ENCODE results near the gene TRIM29. TPM values are rescaled to one million over a fixed set of nuclear protein-coding genes. Genes with fewer than 3 reads are reported as not detected.
"Not testable (repeated sequence)": the region's sequence is repeated elsewhere in the genome, so short reads cannot be mapped to it uniquely, and the experiment has no call there.

TRIM29 gene
- total and polyA plus RNA-seq, 4 donors = 4.4 to 26.6 (median 16.9) TPM

DNA sequence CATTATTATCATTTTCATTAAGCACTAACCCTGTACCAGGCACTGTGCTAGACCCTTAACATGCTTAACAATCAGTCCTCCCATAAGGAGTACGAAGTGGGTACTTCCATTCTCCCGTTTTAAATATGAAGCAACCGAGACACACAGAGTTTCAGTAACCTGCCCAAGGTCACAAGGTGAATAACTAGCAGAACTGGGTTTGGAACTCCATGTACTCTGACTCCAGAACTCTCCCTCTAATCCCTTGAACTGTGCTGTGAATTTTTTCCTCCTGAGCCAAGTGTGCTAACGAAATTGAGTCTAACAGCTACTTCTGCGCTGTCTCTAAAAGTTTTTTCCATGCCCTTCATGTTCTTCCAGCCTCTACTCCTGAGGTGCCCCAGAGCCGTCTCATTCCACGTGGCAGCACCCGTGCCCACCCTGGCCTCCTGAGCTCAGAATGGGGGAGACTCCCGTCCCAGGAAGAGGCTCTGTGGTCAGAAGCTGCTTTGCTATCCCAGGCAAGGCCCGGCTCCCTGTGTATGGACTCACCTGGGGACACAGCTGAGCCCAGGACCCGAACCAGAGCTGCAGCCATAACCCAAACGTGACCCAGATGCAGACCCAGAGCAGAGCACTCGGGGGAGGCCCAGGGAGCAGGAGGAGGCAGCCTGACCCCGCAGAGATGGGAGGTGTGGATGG lies 8.6 kb upstream of the TRIM29 start:
- Histone ChIP-seq H3K4me1 (ENCODE audit: control insufficient read depth in 5 of 5, insufficient read depth in 5 of 5, low read length in 5 of 5) (no peaks in the 10 kb centered on the region), H3K4me3 (no peak overlapping the region), H3K9ac (ENCODE audit: insufficient read depth in 1 of 2, low read length in 2 of 2) (no peak overlapping the region), H3K27ac (ENCODE audit: low read depth in 1 of 2, low read length in 1 of 2) (no peak overlapping the region), H3K36me3 (ENCODE audit: control insufficient read depth in 4 of 4, insufficient read depth in 4 of 4, low read length in 4 of 4) (no peaks in the 10 kb centered on the region), H3K27me3 (ENCODE audit: control insufficient read depth in 3 of 3, insufficient read depth in 3 of 3, low read length in 2 of 3) (peaks cover 0 to 31% (median 9%) of the 10 kb centered on the region in 3 donors), H3K9me3 (ENCODE audit: control insufficient read depth in 4 of 4, insufficient read depth in 3 of 4, low read length in 3 of 4) (peaks cover 0 to 2% (median 0%) of the 10 kb centered on the region in 4 donors)
- TF ChIP-seq, protein P1, sequence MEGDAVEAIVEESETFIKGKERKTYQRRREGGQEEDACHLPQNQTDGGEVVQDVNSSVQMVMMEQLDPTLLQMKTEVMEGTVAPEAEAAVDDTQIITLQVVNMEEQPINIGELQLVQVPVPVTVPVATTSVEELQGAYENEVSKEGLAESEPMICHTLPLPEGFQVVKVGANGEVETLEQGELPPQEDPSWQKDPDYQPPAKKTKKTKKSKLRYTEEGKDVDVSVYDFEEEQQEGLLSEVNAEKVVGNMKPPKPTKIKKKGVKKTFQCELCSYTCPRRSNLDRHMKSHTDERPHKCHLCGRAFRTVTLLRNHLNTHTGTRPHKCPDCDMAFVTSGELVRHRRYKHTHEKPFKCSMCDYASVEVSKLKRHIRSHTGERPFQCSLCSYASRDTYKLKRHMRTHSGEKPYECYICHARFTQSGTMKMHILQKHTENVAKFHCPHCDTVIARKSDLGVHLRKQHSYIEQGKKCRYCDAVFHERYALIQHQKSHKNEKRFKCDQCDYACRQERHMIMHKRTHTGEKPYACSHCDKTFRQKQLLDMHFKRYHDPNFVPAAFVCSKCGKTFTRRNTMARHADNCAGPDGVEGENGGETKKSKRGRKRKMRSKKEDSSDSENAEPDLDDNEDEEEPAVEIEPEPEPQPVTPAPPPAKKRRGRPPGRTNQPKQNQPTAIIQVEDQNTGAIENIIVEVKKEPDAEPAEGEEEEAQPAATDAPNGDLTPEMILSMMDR (IDR thresholded peaks at IDR 0.05; ENCODE audit: control extremely low read depth, extremely low read depth) = no peak
- ATAC-seq (ENCODE audit: insufficient read depth, low FRiP score) (no peak), DNase-seq (no peak)
- 73 to 84% methylated on average over 14 of the region's 14 CpGs for WGBS, 2 donors

DNA sequence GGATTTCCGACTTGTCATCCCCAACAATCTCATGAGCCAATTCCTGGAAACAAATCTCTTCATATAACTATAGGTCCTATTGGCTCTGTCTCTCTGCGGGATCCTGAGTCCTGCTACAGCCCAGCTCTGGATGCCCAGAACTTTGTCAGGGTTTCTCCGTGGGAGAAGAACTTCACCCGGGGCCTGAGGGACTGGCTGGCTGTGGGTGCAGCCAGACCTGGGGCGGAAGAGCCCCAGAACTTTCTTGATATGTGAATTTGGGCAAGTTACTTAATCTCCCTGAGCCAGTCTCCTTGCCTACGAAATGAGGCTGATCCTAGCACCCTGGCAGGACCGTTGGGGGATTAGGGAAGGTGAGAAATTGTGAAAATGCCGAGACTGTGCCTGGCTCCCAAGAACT lies 6.6 kb upstream of the TRIM29 start:
- H3K9ac ChIP-seq (ENCODE audit: insufficient read depth in 1 of 2, low read length in 2 of 2) = no peak overlapping the region
- ATAC-seq (ENCODE audit: insufficient read depth, low FRiP score) = no peak
- 66 to 69% methylated on average over 8 of the region's 8 CpGs for WGBS, 2 donors
- H3K27ac ChIP-seq (ENCODE audit: low read depth in 1 of 2, low read length in 1 of 2) = no peak overlapping the region
- H3K36me3 ChIP-seq (ENCODE audit: control insufficient read depth in 4 of 4, insufficient read depth in 4 of 4, low read length in 4 of 4) = no peaks in the 10 kb centered on the region
- H3K9me3 ChIP-seq (ENCODE audit: control insufficient read depth in 4 of 4, insufficient read depth in 3 of 4, low read length in 3 of 4) = peaks cover 0 to 2% (median 0%) of the 10 kb centered on the region in 4 donors
- TF ChIP-seq, protein P1 (IDR thresholded peaks at IDR 0.05; ENCODE audit: control extremely low read depth, extremely low read depth) = no peak
- no peaks in the 10 kb centered on the region for H3K4me1 ChIP-seq (ENCODE audit: control insufficient read depth in 5 of 5, insufficient read depth in 5 of 5, low read length in 5 of 5)
- no peak for DNase-seq
- peaks cover 0 to 36% (median 13%) of the 10 kb centered on the region in 3 donors for H3K27me3 ChIP-seq (ENCODE audit: control insufficient read depth in 3 of 3, insufficient read depth in 3 of 3, low read length in 2 of 3)
- H3K4me3 ChIP-seq = no peak overlapping the region

DNA sequence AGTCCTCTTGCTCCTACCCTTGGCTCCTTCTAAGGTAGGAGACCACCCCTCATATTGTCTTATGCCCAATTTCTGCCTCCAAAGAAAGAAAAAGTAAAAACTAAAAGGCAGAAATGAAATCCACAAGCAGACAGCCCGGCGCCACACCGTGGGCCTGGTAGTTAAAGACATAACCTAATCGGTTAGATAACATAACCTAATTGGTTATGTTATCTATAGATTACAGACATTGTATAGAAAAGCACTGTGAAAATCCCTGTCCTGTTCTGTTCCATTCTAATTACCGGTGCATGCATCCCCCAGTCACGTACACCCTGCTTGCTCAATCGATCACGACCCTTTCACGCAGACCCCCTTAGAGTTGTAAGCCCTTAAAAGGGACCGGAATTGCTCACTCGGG lies 5.6 kb upstream of the TRIM29 start:
- H3K36me3 ChIP-seq (ENCODE audit: control insufficient read depth in 4 of 4, insufficient read depth in 4 of 4, low read length in 4 of 4); H3K4me1 ChIP-seq (ENCODE audit: control insufficient read depth in 5 of 5, insufficient read depth in 5 of 5, low read length in 5 of 5); H3K4me3 ChIP-seq; DNase-seq; H3K27ac ChIP-seq (ENCODE audit: low read depth in 1 of 2, low read length in 1 of 2); ATAC-seq (ENCODE audit: insufficient read depth, low FRiP score); H3K9ac ChIP-seq (ENCODE audit: insufficient read depth in 1 of 2, low read length in 2 of 2); H3K9me3 ChIP-seq (ENCODE audit: control insufficient read depth in 4 of 4, insufficient read depth in 3 of 4, low read length in 3 of 4): not testable (repeated sequence)
- 89 to 93% methylated on average over 11 of the region's 11 CpGs for WGBS, 2 donors
- H3K27me3 ChIP-seq (ENCODE audit: control insufficient read depth in 3 of 3, insufficient read depth in 3 of 3, low read length in 2 of 3) = peaks cover 0 to 27% (median 9%) of the 10 kb centered on the region in 3 donors

DNA sequence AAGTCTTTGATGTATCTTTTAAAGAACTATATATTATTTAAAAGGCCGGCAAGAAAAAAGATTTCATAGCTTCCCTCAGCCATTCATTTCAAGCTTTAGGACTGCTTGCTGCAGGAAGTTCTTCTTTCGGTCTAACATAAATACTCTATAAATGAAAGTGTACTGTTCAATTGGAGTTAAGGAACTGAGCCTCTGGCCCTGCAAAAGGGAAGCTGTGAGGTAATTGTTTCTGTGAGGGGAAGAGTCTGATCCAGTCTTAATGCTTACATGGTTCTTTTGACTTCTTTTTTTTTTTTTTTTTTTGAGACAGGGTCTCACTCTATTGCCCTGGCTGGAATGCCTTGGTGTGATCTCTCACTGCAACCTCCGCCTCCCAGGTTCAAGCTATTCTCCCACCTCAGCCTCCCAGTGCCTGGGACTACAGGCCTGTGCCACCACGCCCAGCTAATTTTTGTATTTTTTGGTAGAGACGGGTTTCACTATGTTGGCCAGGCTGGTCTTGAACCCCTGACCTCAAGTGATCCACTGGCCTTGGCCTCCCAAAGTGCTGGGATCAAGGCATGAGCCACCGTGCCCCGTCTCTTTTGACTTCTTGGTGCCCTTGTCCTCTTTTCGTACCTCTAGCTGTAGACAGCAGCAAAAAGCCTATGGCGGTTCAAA lies 4.7 kb upstream of the TRIM29 start:
- ATAC-seq (ENCODE audit: insufficient read depth, low FRiP score) = no peak
- Histone ChIP-seq H3K9me3 (ENCODE audit: control insufficient read depth in 4 of 4, insufficient read depth in 3 of 4, low read length in 3 of 4) (peaks cover 0 to 2% (median 0%) of the 10 kb centered on the region in 4 donors), H3K4me1 (ENCODE audit: control insufficient read depth in 5 of 5, insufficient read depth in 5 of 5, low read length in 5 of 5) (no peaks in the 10 kb centered on the region), H3K27ac (ENCODE audit: low read depth in 1 of 2, low read length in 1 of 2) (no peak overlapping the region), H3K36me3 (ENCODE audit: control insufficient read depth in 4 of 4, insufficient read depth in 4 of 4, low read length in 4 of 4) (no peaks in the 10 kb centered on the region), H3K9ac (ENCODE audit: insufficient read depth in 1 of 2, low read length in 2 of 2) (no peak overlapping the region), H3K4me3 (no peak overlapping the region), H3K27me3 (ENCODE audit: control insufficient read depth in 3 of 3, insufficient read depth in 3 of 3, low read length in 2 of 3) (peaks cover 0 to 20% (median 9%) of the 10 kb centered on the region in 3 donors)
- no peak for DNase-seq
- TF ChIP-seq, protein P1 (IDR thresholded peaks at IDR 0.05; ENCODE audit: control extremely low read depth, extremely low read depth) = no peak
- 89% methylated on average over 9 of the region's 9 CpGs for WGBS, 2 donors
